Fibroblast of skin of left biceps (primary cell): Measurements from ENCODE around the gene RRP1B.
A peak's percentile ranks its signal among the peaks of the same experiment; 100 is the strongest.
"Not testable (repeated sequence)": the region's sequence is repeated elsewhere in the genome, so short reads cannot be mapped to it uniquely, and the experiment has no call there.

Experiments used
- DNase-seq, 2 experiments: peaks; one replicate each; pipeline ENCODE4 v3.0.0-alpha.2; 2013; ENCODE audit warnings: low read depth in 2 of 2

The RRP1B gene

GRCh38 chr21:43640400-43640799 is 19.0 kb upstream of the RRP1B start:
- no peak for DNase-seq

GRCh38 chr21:43643193-43643592 is 16.2 kb upstream of the RRP1B start:
- no peak for DNase-seq

GRCh38 chr21:43644071-43644470 is 15.3 kb upstream of the RRP1B start:
- no peak for DNase-seq

GRCh38 chr21:43644609-43645008 is 14.8 kb upstream of the RRP1B start:
- no peak for DNase-seq

- peak in 1 of 2 experiments; percentile 64 for DNase-seq
These were observed 14.0 kb upstream of the RRP1B start for GRCh38 chr21:43645136-43645891.

GRCh38 chr21:43645976-43646375 is 13.4 kb upstream of the RRP1B start:
- no peak for DNase-seq

- DNase-seq: peak; percentile 70 to 75
These were observed 12.7 kb upstream of the RRP1B start for GRCh38 chr21:43646550-43647260.

GRCh38 chr21:43648171-43648570 is 11.2 kb upstream of the RRP1B start:
- no peak for DNase-seq

GRCh38 chr21:43651926-43652325 is 7.4 kb upstream of the RRP1B start:
- DNase-seq: not testable (repeated sequence)

- no peak for DNase-seq
These were observed 6.7 kb upstream of the RRP1B start for GRCh38 chr21:43652616-43653015.

GRCh38 chr21:43653626-43654025 is 5.7 kb upstream of the RRP1B start:
- no peak for DNase-seq

- DNase-seq: no peak
These were observed 4.4 kb upstream of the RRP1B start for GRCh38 chr21:43654806-43655489.

- DNase-seq: no peak
These were observed 1.8 kb upstream of the RRP1B start for GRCh38 chr21:43657355-43658087.

GRCh38 chr21:43658088-43658741 is 1.1 kb upstream of the RRP1B start:
- no peak for DNase-seq

- DNase-seq: no peak
These were observed 608 bp upstream of the RRP1B start for GRCh38 chr21:43658769-43659135.

GRCh38 chr21:43662286-43662685 is 2.9 kb downstream of the RRP1B start:
- DNase-seq: no peak

- no peak for DNase-seq
These were observed 3.7 kb downstream of the RRP1B start for GRCh38 chr21:43663033-43663432.

- DNase-seq: no peak
These were observed 5.0 kb downstream of the RRP1B start for GRCh38 chr21:43664358-43664757.

- DNase-seq: no peak
These were observed 6.5 kb downstream of the RRP1B start for GRCh38 chr21:43665879-43666278.

GRCh38 chr21:43667191-43667904 is 8.0 kb downstream of the RRP1B start:
- DNase-seq: no peak
